ENCODE measurements around the gene ARHGDIA. TPM values are rescaled to one million over a fixed set of nuclear protein-coding genes. Genes with fewer than 3 reads are reported as not detected.
A peak's percentile ranks its signal among the peaks of the same experiment; 100 is the strongest.
"Not testable (repeated sequence)": the region's sequence is repeated elsewhere in the genome, so short reads cannot be mapped to it uniquely, and the experiment has no call there.

ARHGDIA gene
- total RNA-seq, 1 experiment from 2014 or later, result 201 TPM

GRCh38 chr17:81841866-81842265 lies 29.3 kb downstream of the ARHGDIA start:
- POLR2A ChIA-PET (ENCODE audit: unreplicated experiment), result no interaction called here
- Histone ChIP-seq H3F3A (ENCODE audit: low read length, unreplicated experiment) (no peaks in the 10 kb centered on the region), H3K79me2 (ENCODE audit: low read length) (no peaks in the 10 kb centered on the region), H3K4me1 (ENCODE audit: insufficient read depth, low read length) (no peaks in the 10 kb centered on the region), H3K36me3 (ENCODE audit: low read depth, low read length) (peaks cover 39% of the 10 kb centered on the region), H3K27me3 (ENCODE audit: low read length) (no peaks in the 10 kb centered on the region), H3K4me3 (ENCODE audit: low read length) (no peak overlapping the region), H3K9ac (ENCODE audit: low read length) (no peak overlapping the region), H4K20me1 (ENCODE audit: low read length) (no peaks in the 10 kb centered on the region), H3K4me2 (ENCODE audit: low read length) (no peak overlapping the region), H2AFZ (ENCODE audit: low read length) (no peak overlapping the region), H3K9me2 (replicated peaks; ENCODE audit: low read length) (no peaks in the 10 kb centered on the region), H3K9me3 (ENCODE audit: low read length) (no peaks in the 10 kb centered on the region), H3K27ac (ENCODE audit: low read length) (no peak overlapping the region)
- no peak for DNase-seq
- ATAC-seq, result peak; percentile 4; the same call in 1 of the 2 replicates
- TF ChIP-seq EZH2 (IDR thresholded peaks at IDR 0.05; ENCODE audit: low read length, unreplicated experiment) (no peak), EZH2phosphoT487 (IDR thresholded peaks at IDR 0.05; ENCODE audit: borderline replicate concordance, low read length) (no peak), CTCF (conservative IDR thresholded peaks at IDR 0.05; ENCODE audit: low read depth, low read length) (no peak)
- BruUV-seq (replicated peaks), result no TSS peak
- CTCF ChIA-PET, result no interaction called here
- intact Hi-C loops (cut with micrococcal nuclease), result no loop called here

DNA sequence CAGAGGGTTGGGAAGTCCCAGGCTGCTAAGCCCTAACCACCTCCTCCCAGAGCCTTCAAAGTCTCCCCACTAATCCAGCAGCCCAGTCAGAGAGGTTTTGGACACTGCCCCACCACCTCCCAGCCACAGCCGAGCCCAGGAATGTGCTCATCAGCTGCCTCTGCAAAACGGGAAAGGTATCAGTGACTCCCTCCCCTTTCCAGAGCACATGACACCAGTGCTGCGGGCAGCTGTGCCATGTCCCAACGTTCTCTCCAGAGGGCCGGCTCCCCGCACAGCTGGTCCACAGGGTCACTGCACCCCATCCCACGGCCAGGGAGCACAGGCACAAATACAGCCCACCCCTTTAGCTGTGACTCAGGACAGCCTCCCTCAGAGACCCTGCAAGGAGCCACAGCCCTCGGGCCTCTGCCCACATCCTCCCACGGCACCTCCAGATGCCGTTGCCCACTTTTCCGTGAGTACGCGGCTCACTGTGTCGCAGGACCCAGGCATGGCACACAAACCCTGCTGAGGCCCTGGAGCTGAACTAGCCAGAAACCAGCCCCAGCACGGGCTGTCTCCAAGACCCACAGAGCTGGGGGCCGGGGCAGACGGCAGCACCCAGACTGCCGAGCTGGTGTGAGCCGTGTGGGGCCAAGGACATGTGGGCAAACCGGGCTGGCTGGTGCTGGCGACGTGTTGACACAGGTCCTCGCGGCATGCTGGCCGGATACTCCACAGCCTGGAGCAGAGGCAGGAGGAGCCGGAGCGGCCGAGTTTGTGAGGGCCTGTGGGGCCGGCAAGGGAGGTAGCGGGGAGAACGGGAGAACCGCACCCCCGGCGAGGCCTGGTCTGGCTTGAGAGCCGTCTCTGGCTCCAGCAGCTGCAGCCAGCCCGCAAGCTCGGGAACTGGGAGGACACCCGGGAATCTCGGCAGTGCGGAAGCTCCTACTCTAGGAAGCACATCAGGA lies 30.0 kb downstream of the ARHGDIA start:
- CTCF ChIA-PET, result no interaction called here
- no peak overlapping the region for H2AFZ ChIP-seq (ENCODE audit: low read length)

GRCh38 chr17:81840059-81840458 lies 31.1 kb downstream of the ARHGDIA start:
- H3K4me1 ChIP-seq (ENCODE audit: insufficient read depth, low read length); BruUV-seq (replicated peaks); H3K9me2 ChIP-seq (replicated peaks; ENCODE audit: low read length); H3F3A ChIP-seq (ENCODE audit: low read length, unreplicated experiment); H3K9me3 ChIP-seq (ENCODE audit: low read length); intact Hi-C loops (cut with micrococcal nuclease); H3K27ac ChIP-seq (ENCODE audit: low read length); ATAC-seq; H3K79me2 ChIP-seq (ENCODE audit: low read length); H3K27me3 ChIP-seq (ENCODE audit: low read length); DNase-seq; H3K9ac ChIP-seq (ENCODE audit: low read length); H3K4me2 ChIP-seq (ENCODE audit: low read length); H2AFZ ChIP-seq (ENCODE audit: low read length); H3K4me3 ChIP-seq (ENCODE audit: low read length); H4K20me1 ChIP-seq (ENCODE audit: low read length); POLR2A ChIA-PET (ENCODE audit: unreplicated experiment); CTCF ChIA-PET: not testable (repeated sequence)
- H3K36me3 ChIP-seq (ENCODE audit: low read depth, low read length), result peaks cover 21% of the 10 kb centered on the region

More for the DNA sequence above, 30.0 kb downstream of the ARHGDIA start:
- no peaks in the 10 kb centered on the region for H3K4me1 ChIP-seq (ENCODE audit: insufficient read depth, low read length)
- no TSS peak for BruUV-seq (replicated peaks)
- peaks cover 31% of the 10 kb centered on the region for H3K36me3 ChIP-seq (ENCODE audit: low read depth, low read length)
- H3K9ac ChIP-seq (ENCODE audit: low read length), result no peak overlapping the region
- POLR2A ChIA-PET (ENCODE audit: unreplicated experiment), result no interaction called here
- no peak overlapping the region for H3K27ac ChIP-seq (ENCODE audit: low read length)
- no peak for DNase-seq
- TF ChIP-seq EZH2phosphoT487 (IDR thresholded peaks at IDR 0.05; ENCODE audit: borderline replicate concordance, low read length) (no peak), EZH2 (IDR thresholded peaks at IDR 0.05; ENCODE audit: low read length, unreplicated experiment) (no peak), CTCF (conservative IDR thresholded peaks at IDR 0.05; ENCODE audit: low read depth, low read length) (no peak)
- no peaks in the 10 kb centered on the region for H3K9me2 ChIP-seq (replicated peaks; ENCODE audit: low read length)
- no peaks in the 10 kb centered on the region for H3K9me3 ChIP-seq (ENCODE audit: low read length)
- peak; percentile 14 for ATAC-seq
- no peak overlapping the region for H3K4me3 ChIP-seq (ENCODE audit: low read length)
- no peaks in the 10 kb centered on the region for H3F3A ChIP-seq (ENCODE audit: low read length, unreplicated experiment)
- no peaks in the 10 kb centered on the region for H4K20me1 ChIP-seq (ENCODE audit: low read length)
- no peak overlapping the region for H3K4me2 ChIP-seq (ENCODE audit: low read length)
- H3K27me3 ChIP-seq (ENCODE audit: low read length), result no peaks in the 10 kb centered on the region
- intact Hi-C loops (cut with micrococcal nuclease), result no loop called here
- H3K79me2 ChIP-seq (ENCODE audit: low read length), result no peaks in the 10 kb centered on the region

All from PC-3 (cell line).